SK-MEL-5 (cell line): ENCODE results near the gene CAGE1. TPM values are rescaled to one million over a fixed set of nuclear protein-coding genes. Genes with fewer than 3 reads are reported as not detected.

ENCODE experiments used
- DNase-seq: peaks from one replicate; pipeline ENCODE4 v3.0.0-alpha.2; 2016; ENCODE audit warnings: low read depth, low spot score
- in situ Hi-C: cut with HindIII; loops from 2 replicates; pipeline ENCODE4 v1.10.0; 2016; ENCODE audit warnings: low sequenced_read_pairs, high pct_unique_total_duplicates, low pct_unique_long_range_greater_than_20kb
- polyA plus RNA-seq, 2 experiments: library from polyadenylated mRNA; depleted of rRNA; stranded (reverse); fragments of >200 nt; gene quantifications; 2 replicates each; pipeline ENCODE4 v1.2.3, GENCODE V29; 2015
- total RNA-seq: library from RNA; depleted of rRNA; stranded (reverse); fragments of >200 nt; shearing (Covaris generic); gene quantifications from 2 replicates; pipeline ENCODE4 v1.2.3, GENCODE V29; 2014; rRNA removed

Gene CAGE1
- 0.13 and 0.40 TPM in 2 replicates for total RNA-seq
- 0.07 TPM in 1 of 2 replicates, not detected in the other for polyA plus RNA-seq (2015; cell fraction: cytosol; rRNA removed)
- polyA plus RNA-seq (2015; cell fraction: nucleus; rRNA removed): 0.16 TPM in 1 of 2 replicates, not detected in the other

DNA sequence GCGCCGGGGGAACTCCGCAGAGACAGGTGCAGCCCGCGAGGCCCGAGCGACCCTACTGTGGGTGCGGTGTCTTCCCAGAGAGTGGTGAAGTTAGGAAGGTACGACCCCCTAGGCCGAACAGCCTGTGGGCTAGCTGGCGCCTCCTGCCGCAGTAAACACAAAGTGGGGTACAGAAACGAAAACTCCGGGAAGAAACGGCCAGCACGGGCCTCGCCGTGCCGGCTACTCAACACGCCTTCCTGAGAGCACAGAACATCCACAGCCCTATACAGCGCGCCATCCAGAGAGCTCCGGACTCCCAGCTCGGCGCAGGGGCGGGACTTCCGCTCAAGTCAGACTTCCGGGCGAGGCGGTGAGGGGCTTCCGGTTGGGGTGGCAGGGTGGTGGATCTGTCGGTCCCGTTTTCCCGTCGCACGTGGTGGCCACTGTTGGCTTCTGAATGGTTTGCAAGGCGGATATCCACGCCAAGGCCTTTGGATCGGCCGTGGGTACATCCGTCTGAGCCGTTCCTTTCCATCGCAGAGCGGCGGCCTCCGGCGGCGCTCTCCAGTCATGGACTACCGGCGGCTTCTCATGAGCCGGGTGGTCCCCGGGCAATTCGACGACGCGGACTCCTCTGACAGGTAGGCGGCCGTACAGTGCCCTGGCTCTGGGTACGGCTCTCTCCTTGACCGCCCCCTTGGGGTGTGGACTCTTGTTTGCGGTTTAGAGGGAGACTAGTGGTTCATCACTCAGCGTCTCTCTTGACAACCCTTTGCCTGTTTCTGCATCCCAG, at the start of gene CAGE1, which contains the start of gene RIOK1:
Gene CAGE1, minus strand, starts transcription at position 292 of the 775 bp plus-strand sequence. CDS start 2,569 bp downstream, outside the sequence.
Gene RIOK1, plus strand, starts transcription at position 358 of the 775 bp plus-strand sequence. Its CDS starts 195 bp downstream, at position 553.
- peak; percentile 98 for DNase-seq
- in situ Hi-C loops: no loop called here

DNA sequence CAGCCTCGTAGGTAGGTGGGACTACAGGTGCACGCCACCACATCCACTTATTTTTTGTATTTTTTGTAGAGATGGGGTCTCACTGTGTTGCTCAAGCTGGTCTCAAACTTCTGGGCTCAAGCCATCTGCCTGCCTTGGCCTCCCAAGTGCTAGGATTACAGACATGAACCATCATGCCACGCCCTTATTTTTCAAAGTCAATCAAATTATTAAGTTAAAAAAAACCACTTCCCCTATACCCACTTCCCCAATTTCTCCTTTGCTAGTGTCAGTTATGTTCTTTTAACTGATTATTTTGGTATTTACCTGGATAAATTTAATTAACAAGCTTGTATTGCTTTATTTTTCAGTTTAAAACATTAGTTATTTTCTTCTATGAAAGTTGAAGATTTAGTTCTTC, 49.7 kb upstream of the CAGE1 start:
- in situ Hi-C loops: no loop called here
- DNase-seq: no peak

DNA sequence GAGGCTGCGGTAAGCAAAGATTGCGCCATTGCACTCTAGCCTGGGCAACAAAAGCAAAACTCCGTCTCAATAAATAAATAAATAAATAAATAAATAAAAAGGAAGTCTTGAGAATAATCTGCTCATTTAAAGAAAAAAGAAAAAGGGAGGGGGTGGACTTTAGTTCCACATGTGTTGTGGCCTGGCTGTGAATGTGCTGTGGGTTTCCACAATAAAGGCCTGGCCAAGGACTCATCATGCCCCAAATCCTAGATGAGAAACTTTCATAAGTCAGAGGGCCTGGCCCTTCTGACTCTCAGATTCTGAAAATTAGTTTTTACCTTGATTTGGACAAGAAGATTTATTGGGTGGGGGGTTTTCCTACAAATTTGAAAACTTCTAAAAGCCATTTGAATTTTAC, 48.5 kb upstream of the CAGE1 start:
- in situ Hi-C loops: no loop called here
- no peak for DNase-seq

DNA sequence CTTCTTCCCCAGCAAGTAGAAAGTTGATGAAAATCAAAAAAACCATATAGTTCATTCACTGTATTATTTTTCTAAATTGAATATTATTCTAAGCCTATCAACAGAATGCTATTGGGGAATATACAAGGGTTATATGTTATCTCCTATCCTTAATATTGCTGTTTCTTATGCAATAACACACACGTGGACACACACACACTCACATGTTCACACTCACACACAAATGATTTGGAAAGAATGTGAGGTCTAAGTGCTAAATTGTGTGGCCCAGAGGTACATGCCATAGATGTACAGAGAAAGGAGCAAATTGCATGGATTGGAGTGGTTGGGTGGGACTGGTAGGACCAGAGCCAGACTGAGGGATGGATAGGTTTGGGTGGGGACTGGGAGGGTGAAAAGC, 45.1 kb upstream of the CAGE1 start:
- DNase-seq: no peak
- in situ Hi-C loops: no loop called here

DNA sequence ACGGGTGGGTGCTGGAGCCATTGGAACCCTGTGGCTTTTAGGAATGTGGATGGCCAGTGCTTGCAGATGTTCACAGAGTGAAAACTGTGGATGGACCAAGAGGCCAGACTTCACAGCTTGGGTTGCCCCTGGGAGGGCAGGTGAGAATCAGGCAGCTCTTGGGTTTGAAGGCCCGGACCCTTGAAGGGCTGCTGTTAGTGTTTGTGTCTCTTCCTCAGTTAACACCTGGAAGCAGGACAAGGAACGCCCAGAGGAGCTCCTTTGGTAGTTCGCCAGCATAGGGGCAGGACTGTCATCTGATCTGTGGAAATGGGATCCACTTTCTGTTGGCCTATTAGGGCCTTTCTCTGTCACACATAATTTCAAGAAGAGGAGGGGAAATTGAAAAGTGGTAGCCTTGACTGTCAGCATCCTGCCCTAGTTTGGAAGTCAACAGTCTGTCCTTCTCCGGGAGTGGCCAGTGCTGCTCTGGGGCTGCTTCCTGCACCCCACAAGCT, 43.6 kb upstream of the CAGE1 start:
- in situ Hi-C loops: no loop called here
- no peak for DNase-seq

DNA sequence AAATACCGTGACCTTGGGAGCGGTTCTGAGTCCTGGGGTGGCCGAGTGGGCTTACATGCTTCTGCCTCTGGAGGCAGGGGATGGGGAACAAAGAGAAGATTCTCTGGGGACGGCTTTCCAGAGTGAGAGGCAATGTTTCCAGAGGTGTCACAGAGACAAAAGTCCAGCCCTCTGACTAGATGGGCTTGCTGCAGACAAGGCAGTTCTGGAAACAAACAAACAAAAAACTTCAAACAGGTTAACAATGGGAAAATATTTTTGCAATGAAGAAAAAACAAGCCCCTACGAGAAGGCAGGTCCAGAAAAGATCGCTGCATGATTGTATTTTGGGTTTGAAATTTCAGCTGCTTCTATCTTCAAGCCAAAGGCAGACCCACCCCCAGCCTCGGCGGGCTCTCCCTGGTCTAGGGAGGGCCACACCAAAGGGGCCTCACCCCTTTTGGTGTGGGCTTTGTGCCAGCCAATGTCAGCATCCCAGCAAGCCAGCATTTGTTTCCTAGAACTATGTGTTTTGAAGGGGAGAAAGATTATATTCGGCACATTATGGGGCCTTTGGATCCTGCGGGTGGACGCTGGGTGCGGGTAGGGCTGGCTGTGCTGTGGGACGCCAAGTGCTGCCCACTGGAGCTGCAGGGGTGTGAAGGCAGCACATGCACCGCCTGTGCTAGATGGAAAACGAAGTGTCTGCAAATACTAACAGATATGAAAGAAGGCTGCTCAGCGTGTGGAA, 43.0 kb upstream of the CAGE1 start:
- no peak for DNase-seq
- in situ Hi-C loops: no loop called here

DNA sequence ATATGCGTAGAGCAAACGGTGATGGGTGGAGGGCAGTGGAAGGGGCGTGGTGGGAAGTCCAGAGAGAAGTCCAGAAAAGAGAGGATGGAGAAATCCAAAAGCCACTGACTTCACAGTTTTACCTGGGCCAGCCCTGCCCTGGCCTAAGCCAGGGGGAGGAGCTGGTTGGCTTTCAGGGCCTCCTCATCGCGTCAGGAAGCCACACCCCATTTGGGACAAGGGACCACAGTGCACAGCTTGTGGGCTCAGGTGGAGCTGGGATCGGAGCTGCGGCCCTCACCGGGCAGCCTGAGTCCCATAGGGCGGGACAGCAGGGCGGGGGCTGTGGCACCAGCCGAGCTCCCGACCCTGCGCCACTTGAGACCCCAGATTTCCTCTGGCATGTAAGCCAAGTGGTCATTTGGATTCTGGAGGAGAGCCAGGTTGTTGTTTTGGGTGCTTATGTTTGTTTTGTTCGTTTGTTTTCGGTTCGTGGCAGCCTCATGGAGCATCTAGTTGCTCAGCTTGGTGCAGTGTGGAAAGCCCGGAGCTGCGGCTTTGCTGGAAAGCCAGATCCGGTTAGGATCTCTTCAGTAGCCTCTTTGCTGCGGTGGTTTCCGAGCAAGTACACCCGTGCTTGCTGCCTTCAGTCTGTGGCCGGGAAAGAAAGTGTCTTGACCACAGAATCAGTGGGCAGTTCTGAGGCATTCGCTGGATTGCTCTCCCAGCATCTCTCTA, 42.3 kb upstream of the CAGE1 start:
- no peak for DNase-seq
- in situ Hi-C loops: no loop called here

DNA sequence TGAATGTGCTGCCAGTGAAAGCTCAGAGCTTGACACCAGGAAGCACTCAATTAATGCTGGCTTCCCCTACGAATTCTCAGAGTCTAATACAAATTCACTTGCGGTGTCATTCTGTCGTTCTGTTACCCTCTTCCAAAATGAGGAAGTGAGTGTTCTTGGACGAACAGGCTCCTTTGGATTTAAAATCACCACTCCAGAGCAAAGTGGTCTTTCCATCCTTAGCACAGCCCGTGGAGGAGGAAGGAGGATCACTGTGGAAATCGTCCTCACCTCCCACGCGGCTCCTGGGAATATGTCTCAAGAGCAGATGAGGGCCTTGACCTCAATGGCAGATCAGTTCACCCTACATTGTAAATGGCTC, 41.8 kb upstream of the CAGE1 start:
- DNase-seq: no peak
- in situ Hi-C loops: no loop called here

DNA sequence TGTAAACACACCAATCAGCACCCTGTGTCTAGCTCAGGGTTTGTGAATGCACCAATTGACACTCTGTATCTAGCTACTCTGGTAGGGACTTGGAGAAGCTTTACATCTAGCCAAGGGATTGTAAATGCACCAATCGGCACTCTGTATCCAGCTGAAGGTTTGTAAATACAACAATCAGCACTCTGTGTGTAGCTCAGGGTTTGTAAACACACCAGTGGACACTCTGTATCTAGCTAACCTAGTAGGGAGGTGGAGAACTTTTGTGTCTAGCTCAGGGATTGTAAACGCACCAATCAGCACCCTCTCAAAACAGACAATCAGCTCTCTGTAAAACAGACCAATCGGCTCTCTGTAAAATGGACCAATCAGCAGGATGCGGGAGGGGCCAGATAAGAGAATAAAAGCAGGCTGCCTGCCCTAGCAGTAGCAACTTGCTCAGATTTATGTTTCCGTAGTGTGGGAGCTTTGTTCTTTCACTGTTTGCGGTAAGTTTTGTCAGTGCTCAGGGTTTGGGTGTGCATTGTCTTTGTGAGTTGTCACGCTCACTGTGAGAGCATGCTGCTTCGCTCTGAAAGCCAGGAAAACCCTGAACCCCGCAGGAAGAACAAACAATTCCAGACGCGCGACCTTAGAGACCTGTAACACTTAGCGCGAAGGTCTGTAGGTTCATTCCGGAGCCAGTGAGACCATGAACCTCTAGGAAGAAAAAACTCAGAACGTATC, 37.1 kb upstream of the CAGE1 start:
- in situ Hi-C loops: no loop called here
- DNase-seq: no peak

DNA sequence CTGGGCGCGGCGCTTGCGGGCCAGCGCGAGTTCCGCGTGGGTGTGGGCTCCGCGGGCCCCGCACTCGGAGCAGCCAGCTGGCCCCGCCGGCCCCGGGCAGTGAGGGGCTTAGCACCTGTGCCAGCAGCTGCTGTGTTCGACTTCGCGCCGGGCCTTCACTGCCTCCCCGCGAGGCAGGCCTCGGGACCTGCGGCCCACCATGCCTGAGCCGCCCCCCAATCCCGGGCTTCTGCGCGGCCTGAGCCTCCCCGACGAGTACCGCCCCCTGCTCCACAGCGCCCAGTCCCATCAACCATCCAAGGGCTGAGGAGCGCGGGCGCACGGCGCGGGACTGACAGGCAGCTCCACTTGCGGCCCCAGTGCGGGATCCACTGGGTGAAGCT, 36.3 kb upstream of the CAGE1 start:
- in situ Hi-C loops: no loop called here
- no peak for DNase-seq

DNA sequence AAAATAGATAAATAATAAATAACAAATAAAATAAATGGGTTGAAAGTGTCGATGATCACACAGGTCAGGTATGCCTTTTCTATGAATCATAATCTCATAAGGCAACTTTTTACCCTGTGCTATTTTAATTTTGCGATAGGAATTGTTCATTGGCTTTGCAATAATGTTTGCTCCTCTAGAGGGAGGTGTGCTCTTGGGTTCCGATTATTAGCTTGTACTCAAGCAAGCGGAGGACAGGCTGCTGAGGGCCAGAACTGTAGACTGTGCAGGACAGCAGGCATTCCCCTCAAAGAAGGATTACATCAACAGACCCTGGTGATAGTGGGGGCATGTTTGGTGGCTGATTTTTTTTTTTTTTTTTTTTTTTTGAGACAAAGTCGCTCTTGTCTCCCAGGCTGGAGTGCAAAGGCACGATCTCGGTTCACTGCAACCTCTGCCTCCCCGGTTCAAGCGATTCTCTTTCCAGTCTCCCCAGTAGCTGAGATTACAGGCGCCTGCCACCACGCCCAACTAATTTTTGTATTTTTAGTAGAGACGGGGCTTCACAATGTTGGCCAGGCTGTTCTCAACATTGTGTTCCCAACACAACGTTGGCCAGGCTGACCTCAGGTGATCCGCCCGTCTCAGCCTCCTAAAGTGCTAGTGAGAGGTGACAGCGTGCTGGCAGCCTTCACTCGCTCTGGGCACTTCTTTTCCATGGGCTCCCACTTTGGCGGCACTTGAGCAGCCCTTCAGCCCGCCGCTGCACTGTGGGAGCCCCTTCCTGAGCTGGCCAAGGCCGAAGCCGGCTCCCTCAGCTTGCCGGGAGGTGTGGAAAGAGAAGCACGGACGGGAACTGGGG, 35.6 kb upstream of the CAGE1 start:
- DNase-seq: peak; percentile 59
- in situ Hi-C loops: no loop called here

DNA sequence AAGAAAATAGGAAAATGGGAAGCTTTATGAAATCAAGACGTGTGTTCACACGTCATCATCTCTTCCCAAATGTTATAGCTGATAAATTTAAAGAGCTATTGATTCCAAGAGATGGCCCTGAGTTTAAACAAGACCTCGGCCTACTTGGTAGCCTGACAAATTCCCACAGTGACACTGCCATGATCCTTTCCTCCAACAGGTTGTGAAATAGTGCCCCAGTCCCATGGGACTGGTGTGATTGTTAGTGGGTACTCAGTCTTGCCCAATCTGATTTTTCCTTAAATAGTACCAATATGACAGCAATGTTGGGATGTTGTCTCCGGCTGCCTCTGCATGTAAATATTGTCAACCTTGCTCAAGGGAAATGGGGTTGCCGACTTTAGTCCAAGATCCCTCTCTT, 34.5 kb upstream of the CAGE1 start:
- no peak for DNase-seq
- in situ Hi-C loops: no loop called here

DNA sequence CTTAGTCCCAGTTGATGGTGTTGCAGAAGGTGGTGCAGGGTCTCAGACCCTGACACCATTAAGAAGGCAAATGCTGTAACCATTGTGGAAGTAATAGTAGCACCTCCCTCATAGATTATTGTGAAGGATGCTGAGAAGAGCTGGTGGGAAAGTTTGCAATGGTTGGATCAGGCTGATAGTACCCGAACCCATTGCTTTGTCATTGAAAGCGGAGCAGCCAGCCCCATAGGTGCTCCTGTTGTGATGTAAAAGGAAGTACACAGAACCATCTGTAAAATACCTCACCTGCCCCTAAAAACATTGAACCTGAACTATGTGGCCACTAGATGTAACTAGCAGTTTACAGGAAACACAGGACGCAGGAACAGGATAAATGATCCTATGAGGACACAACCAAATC, 31.5 kb upstream of the CAGE1 start:
- no peak for DNase-seq
- in situ Hi-C loops: no loop called here

DNA sequence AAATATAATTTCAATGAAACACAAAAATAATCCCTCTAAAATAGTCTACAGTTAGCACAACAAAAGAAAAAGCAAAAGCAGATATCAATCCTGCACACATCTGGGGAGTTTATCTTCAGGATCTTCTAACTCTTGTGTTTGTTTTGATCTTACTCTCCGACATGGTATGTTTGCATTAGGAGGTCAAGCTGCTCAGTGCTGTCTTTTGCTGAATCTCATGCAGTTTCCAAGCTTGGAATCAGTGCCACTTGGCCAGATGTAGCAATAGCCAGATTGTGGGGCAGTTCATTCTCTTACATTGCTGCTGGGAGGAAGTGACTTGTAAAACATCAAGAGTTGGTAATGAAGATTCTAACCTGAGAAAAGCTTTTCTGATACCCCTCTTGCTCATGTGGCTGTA, 29.5 kb upstream of the CAGE1 start:
- in situ Hi-C loops: no loop called here
- DNase-seq: no peak

DNA sequence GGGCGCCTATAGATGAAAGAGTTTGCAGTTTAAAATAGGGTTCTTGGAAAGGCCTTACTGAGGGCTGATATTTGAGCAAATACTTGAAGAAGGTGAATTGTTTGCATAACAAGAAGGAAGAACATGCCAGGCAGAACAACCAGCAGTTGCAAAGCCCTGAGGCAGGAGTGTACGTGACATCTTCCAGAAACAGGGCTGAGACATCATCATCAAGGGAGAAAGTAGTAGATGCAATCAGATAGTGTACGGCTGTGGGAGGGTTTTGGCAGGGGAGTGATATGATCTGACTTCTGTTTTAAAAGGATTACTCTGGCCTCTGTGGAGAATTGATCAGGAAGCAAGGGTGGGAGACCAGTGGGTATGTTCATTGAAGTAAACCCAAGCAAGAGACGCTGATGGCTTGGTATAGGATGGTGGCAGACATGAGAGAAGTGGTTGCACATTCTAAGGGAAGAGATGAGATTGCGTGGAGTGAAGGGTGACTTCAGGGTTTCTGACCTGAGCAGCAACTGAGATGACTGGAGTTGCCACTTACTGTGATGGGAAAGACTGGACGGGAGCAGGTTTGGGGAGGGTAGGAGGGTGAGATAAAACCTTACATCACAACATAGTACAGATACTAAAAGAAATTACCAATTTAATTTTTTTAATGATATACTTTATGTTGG, 28.8 kb upstream of the CAGE1 start:
- no peak for DNase-seq
- in situ Hi-C loops: no loop called here

DNA sequence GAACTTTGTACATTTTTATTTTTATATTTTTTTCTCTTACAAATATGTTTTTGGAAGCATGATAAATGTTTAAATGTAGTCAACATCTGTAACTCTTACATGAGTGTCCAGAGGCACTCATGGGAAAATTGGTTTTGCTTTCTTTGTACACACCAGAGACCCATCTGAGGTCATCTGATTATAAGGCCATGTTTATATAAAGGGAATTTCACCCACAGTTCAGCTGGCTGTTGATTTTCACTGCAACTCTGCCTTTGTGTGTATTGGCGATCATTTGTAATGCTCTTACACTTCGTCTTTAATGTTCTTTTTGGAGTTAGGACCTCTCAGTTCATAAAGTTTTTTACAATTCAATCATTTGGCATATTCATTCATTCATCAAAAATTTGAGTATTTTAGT, 28.1 kb upstream of the CAGE1 start:
- in situ Hi-C loops: no loop called here
- no peak for DNase-seq
